Testis (tissue), 2 donors: ENCODE data around the gene EPHB1.

Experiments used
- POLR2A ChIP-seq: fragments of 450-650 bp; IDR thresholded peaks from one replicate; pipeline ENCODE4 v1.6.1; 2017; ENCODE audit warnings: antibody characterized with exemption, mild to moderate bottlenecking, moderate library complexity
- TF ChIP-seq, protein P1 (sequence below), 3 experiments: fragments of 450-650 bp in 2 of 3; fragments of 200-600 bp in 1 of 3; sonication (generic) in 1 of 3; IDR thresholded peaks; one replicate each; pipeline ENCODE4 v1.5.1; 2016 to 2019; ENCODE audit warnings: antibody characterized with exemption in 3 of 3, mild to moderate bottlenecking in 2 of 3, moderate library complexity in 1 of 3

DNA sequence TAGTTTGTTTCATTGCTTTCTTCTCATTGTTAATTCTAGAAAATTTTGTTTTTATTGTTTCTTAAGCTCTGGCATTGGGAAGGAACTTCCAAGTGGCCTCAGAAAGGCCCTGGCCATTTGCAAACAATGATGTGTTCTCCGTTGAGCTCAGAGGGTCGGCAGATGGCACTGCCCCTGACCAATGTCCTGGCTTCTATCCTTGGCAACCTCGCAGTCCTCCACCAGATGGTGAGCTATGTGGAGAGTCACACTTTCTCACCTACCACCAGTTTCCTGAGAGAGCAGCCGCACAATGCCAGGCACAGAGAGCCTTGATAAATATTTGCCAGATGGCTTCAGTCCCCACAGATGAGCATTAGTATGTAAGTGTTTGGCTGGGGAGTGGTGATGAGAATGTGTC lies 343.7 kb downstream of the EPHB1 start:
- TF ChIP-seq, protein P1, sequence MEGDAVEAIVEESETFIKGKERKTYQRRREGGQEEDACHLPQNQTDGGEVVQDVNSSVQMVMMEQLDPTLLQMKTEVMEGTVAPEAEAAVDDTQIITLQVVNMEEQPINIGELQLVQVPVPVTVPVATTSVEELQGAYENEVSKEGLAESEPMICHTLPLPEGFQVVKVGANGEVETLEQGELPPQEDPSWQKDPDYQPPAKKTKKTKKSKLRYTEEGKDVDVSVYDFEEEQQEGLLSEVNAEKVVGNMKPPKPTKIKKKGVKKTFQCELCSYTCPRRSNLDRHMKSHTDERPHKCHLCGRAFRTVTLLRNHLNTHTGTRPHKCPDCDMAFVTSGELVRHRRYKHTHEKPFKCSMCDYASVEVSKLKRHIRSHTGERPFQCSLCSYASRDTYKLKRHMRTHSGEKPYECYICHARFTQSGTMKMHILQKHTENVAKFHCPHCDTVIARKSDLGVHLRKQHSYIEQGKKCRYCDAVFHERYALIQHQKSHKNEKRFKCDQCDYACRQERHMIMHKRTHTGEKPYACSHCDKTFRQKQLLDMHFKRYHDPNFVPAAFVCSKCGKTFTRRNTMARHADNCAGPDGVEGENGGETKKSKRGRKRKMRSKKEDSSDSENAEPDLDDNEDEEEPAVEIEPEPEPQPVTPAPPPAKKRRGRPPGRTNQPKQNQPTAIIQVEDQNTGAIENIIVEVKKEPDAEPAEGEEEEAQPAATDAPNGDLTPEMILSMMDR (IDR thresholded peaks at IDR 0.05): no peak
- TF ChIP-seq POLR2A: no peak
